Spleen (tissue), 13 donors: ENCODE results near the gene PAN2. TPM values are rescaled to one million over a fixed set of nuclear protein-coding genes. Genes with fewer than 3 reads are reported as not detected.

Experiments used
- DNase-seq: peaks from one replicate; pipeline ENCODE4 v3.0.0-alpha.2; 2020
- H3K27ac ChIP-seq, 8 donors: fragments of 200-600 bp; sonication (generic) in 7 of 8; 1 replicate in 4 of 8; 2 replicates in 4 of 8; pipeline versions ENCODE4 v1.5.0 to v1.8.0; 2016 to 2021; ENCODE audit warnings: inconsistent platforms in 4 of 8, mild to moderate bottlenecking in 4 of 8, moderate library complexity in 1 of 8
- H3K27me3 ChIP-seq, 7 donors: fragments of 200-600 bp; sonication (generic) in 6 of 7; replicated peaks in 1 of 7; 1 replicate in 4 of 7; 2 replicates in 3 of 7; pipeline versions ENCODE4 v1.5.0 to v1.8.0; 2016 to 2021; ENCODE audit warnings: inconsistent platforms in 3 of 7, mild to moderate bottlenecking in 1 of 7
- H3K36me3 ChIP-seq, 6 donors: fragments of 200-600 bp; sonication (generic) in 5 of 6; 1 replicate in 4 of 6; 2 replicates in 2 of 6; pipeline versions ENCODE4 v1.5.0 to v1.8.0; 2016 to 2021; ENCODE audit warnings: inconsistent platforms in 2 of 6
- H3K4me1 ChIP-seq, 6 donors: fragments of 200-600 bp; sonication (generic) in 5 of 6; 1 replicate in 3 of 6; 2 replicates in 3 of 6; pipeline versions ENCODE4 v1.5.0 to v1.8.0; 2016 to 2021; ENCODE audit warnings: inconsistent platforms in 3 of 6
- H3K4me3 ChIP-seq, 8 donors: fragments of 200-600 bp; sonication (generic) in 7 of 8; 1 replicate in 4 of 8; 2 replicates in 4 of 8; pipeline versions ENCODE4 v1.5.0 to v1.8.0; 2016 to 2021; ENCODE audit warnings: inconsistent platforms in 4 of 8, mild to moderate bottlenecking in 4 of 8, moderate library complexity in 2 of 8
- H3K9me3 ChIP-seq, 8 donors: fragments of 200-600 bp; sonication (generic) in 7 of 8; 1 replicate in 4 of 8; 2 replicates in 4 of 8; pipeline versions ENCODE4 v1.5.0 to v1.8.0; 2016 to 2021; ENCODE audit warnings: inconsistent platforms in 4 of 8
- CTCF ChIP-seq, 11 experiments: fragments of 200-600 bp in 7 of 11; fragments of 450-650 bp in 4 of 11; sonication (generic) in 4 of 11; IDR thresholded peaks in 8 of 11; conservative IDR thresholded peaks in 3 of 11; 1 replicate in 7 of 11; 2 replicates in 4 of 11; pipeline versions ENCODE4 v1.4.0 to v1.8.0; 2016 to 2021; ENCODE audit warnings: antibody characterized with exemption in 11 of 11, inconsistent platforms in 4 of 11, mild to moderate bottlenecking in 1 of 11
- POLR2A ChIP-seq, 3 donors: fragments of 450-650 bp; IDR thresholded peaks; one replicate each; pipeline ENCODE4 v1.5.1; 2017; ENCODE audit warnings: antibody characterized with exemption in 3 of 3, mild to moderate bottlenecking in 1 of 3
- POLR2AphosphoS5 ChIP-seq, 3 donors: sonication (generic); formaldehyde crosslinking; IDR thresholded peaks; one replicate each; pipeline ENCODE4 v1.5.1; 2017; ENCODE audit warnings: antibody characterized with exemption in 3 of 3
- WGBS, 5 donors: extraction: QIAGEN DNeasy Blood & Tissue Kit in 3 of 5; methylation state at CpG; one replicate each; pipeline versions ENCODE4 v1.1.5 to v1.1.7; 2013 to 2018; 5-methylcytosine and 5-hydroxymethylcytosine counted together
- intact Hi-C: fragments of 100-400 bp; cut with DNase I; formaldehyde crosslinking; loops from one replicate; pipeline ENCODE4 v1.15.0; 2023; ENCODE audit warnings: low total_unique reads
- long read RNA-seq, 2 donors: transcript quantifications; one replicate each; lab custom pipeline, GENCODE V29; 2026
- polyA plus RNA-seq, 3 donors: library from polyadenylated mRNA; stranded (reverse); fragments of 200-250 nt; gene quantifications; one replicate each; pipeline ENCODE4 v1.2.1, GENCODE V29; 2013
- total RNA-seq, 7 donors: library from RNA; depleted of rRNA in 3 of 7; stranded (reverse); fragments of >200 nt in 3 of 7; fragmentation: NEBNext Ultra II Directional in 4 of 7; extraction: Animal tissue kit (Norgen Biotek cat#: 25700) in 4 of 7; gene quantifications; one replicate each; pipeline versions ENCODE4 v1.1.0 to v1.2.1, GENCODE V29; 2016 to 2021
- donor health status: healthy with polysubstance abuse.
- donor health status: DM: no; HTN: no; CAD: no; lungs with moderate emphysema.
- donor health status: DM: no; HTN: no; CAD: no.
- donor health status: Bipolar disorder and iron deficiency.
- donor health status: healthy.
- donor health status: DM: no; HTN: no; CAD: no.
- donor health status: DM: yes; HTN: yes; CAD: no.

The PAN2 gene
- 100 to 1,000 TPM in 4 of 7 donors, 10 to 100 TPM in 3; 47.4 to 132 (median 100) TPM for total RNA-seq
- polyA plus RNA-seq = 10 to 100 TPM; 34.8 to 56.5 (median 54.4) TPM
- long read RNA-seq, donor 1, partial matches to known transcripts = 13 of 14 reads
- long read RNA-seq, donor 1, other reads (novel, unspliced or antisense) = 0 of 14 reads
- long read RNA-seq, donor 2, partial matches to known transcripts = 0 of 1 reads
- long read RNA-seq, donor 2, other reads (novel, unspliced or antisense) = 0 of 1 reads

GRCh38 chr12:56333679-56334489 is at the start of gene PAN2:
Gene PAN2 (minus strand): TSS chr12:56334000. CDS start chr12:56333094, 906 bp downstream.
- peak in 10 of 11 experiments; percentile 29 to 67 (median 54) for TF ChIP-seq CTCF (IDR thresholded peaks at IDR 0.05 in 8 of 11, conservative IDR thresholded peaks at IDR 0.05 in 3 of 11)
- peak; percentile 18 to 33 (median 33) for TF ChIP-seq POLR2A (IDR thresholded peaks at IDR 0.05)
- TF ChIP-seq POLR2AphosphoS5 (IDR thresholded peaks at IDR 0.05) = peak; percentile 89 to 95 (median 95)
- no peaks in the 10 kb centered on the region for H3K27me3 ChIP-seq
- peak; percentile 95 for DNase-seq
- peaks cover 10 to 45% (median 32%) of the 10 kb centered on the region in 6 donors for H3K4me1 ChIP-seq
- H3K4me3 ChIP-seq = peak within 1 kb of the TSS; percentile 49 to 75 (median 59)
- whole genome bisulfite sequencing, 5 donors = 0 to 1% (median 0%) methylated on average over 30 to 45 of the region's 45 CpGs
- H3K9me3 ChIP-seq = no peaks in the 10 kb centered on the region
- peak within 1 kb of the TSS; percentile 90 to 98 (median 96) for H3K27ac ChIP-seq
- intact Hi-C loops = loop anchor here (10.0 kb wide), 1 partner anchor 131 kb away; the partner anchor contains the start of gene SPRYD4
- H3K36me3 ChIP-seq = peaks cover 0 to under 1% (median 0%) of the 10 kb centered on the region in 6 donors

GRCh38 chr12:56382611-56383010 is 48.8 kb upstream of the PAN2 start:
- no peaks in the 10 kb centered on the region for H3K27me3 ChIP-seq
- no peaks in the 10 kb centered on the region for H3K9me3 ChIP-seq
- H3K36me3 ChIP-seq = no peaks in the 10 kb centered on the region
- H3K4me3 ChIP-seq = no peak overlapping the region
- intact Hi-C loops = no loop called here
- TF ChIP-seq POLR2A (IDR thresholded peaks at IDR 0.05) (no peak), POLR2AphosphoS5 (IDR thresholded peaks at IDR 0.05) (no peak), CTCF (IDR thresholded peaks at IDR 0.05 in 8 of 11, conservative IDR thresholded peaks at IDR 0.05 in 3 of 11) (no peak)
- no peak for DNase-seq
- peaks cover 0 to 2% (median 0%) of the 10 kb centered on the region in 6 donors for H3K4me1 ChIP-seq
- no peak overlapping the region for H3K27ac ChIP-seq
- WGBS, 5 donors = 92 to 97% (median 94%) methylated on average over 16 of the region's 16 CpGs

- intact Hi-C loops = no loop called here
- 50 to 86% (median 70%) methylated on average over 1 of the region's 1 CpG for WGBS, 5 donors
- DNase-seq = no peak
Observed at GRCh38 chr12:56377989-56378316, 44.2 kb upstream of the PAN2 start.

More at GRCh38 chr12:56377989-56378316, 44.2 kb upstream of the PAN2 start:
- H3K9me3 ChIP-seq = peaks cover 0 to 5% (median 0%) of the 10 kb centered on the region in 8 donors
- peaks cover 4 to 43% (median 29%) of the 10 kb centered on the region in 6 donors for H3K4me1 ChIP-seq
- no peaks in the 10 kb centered on the region for H3K27me3 ChIP-seq
- no peaks in the 10 kb centered on the region for H3K36me3 ChIP-seq
- H3K4me3 ChIP-seq = no peak overlapping the region
- no peak for TF ChIP-seq CTCF (IDR thresholded peaks at IDR 0.05 in 8 of 11, conservative IDR thresholded peaks at IDR 0.05 in 3 of 11)
- no peak for TF ChIP-seq POLR2AphosphoS5 (IDR thresholded peaks at IDR 0.05)
- TF ChIP-seq POLR2A (IDR thresholded peaks at IDR 0.05) = no peak
- peak overlapping the region in 2 of 8 donors; percentile 73 to 85 for H3K27ac ChIP-seq
